Mucosa of stomach (tissue), 1 donor: Measurements from ENCODE around the gene RWDD2A.
A peak's percentile ranks its signal among the peaks of the same experiment; 100 is the strongest.

Source experiments
- H3K27me3 ChIP-seq: one replicate; pipeline ENCODE4 v1.7.0; 2013; ENCODE audit warnings: mild to moderate bottlenecking, low read length; ENCODE audit not compliant: control insufficient read depth, insufficient read depth
- H3K36me3 ChIP-seq: one replicate; pipeline ENCODE4 v1.7.0; 2013; ENCODE audit warnings: low read length; ENCODE audit not compliant: control insufficient read depth, insufficient read depth
- H3K4me1 ChIP-seq: one replicate; pipeline ENCODE4 v1.7.0; 2013; ENCODE audit warnings: mild to moderate bottlenecking, low read length; ENCODE audit not compliant: control insufficient read depth, insufficient read depth
- H3K4me3 ChIP-seq: one replicate; pipeline ENCODE4 v1.7.0; 2013; ENCODE audit warnings: low read length
- H3K9ac ChIP-seq: one replicate; pipeline ENCODE4 v1.7.0; 2013; ENCODE audit warnings: mild to moderate bottlenecking, low read length, moderate library complexity
- H3K9me3 ChIP-seq: one replicate; pipeline ENCODE4 v1.7.0; 2013; ENCODE audit warnings: mild to moderate bottlenecking, low read length, moderate library complexity; ENCODE audit not compliant: control insufficient read depth
- donor health status: Pancreatic carcinoma.

Gene RWDD2A

DNA sequence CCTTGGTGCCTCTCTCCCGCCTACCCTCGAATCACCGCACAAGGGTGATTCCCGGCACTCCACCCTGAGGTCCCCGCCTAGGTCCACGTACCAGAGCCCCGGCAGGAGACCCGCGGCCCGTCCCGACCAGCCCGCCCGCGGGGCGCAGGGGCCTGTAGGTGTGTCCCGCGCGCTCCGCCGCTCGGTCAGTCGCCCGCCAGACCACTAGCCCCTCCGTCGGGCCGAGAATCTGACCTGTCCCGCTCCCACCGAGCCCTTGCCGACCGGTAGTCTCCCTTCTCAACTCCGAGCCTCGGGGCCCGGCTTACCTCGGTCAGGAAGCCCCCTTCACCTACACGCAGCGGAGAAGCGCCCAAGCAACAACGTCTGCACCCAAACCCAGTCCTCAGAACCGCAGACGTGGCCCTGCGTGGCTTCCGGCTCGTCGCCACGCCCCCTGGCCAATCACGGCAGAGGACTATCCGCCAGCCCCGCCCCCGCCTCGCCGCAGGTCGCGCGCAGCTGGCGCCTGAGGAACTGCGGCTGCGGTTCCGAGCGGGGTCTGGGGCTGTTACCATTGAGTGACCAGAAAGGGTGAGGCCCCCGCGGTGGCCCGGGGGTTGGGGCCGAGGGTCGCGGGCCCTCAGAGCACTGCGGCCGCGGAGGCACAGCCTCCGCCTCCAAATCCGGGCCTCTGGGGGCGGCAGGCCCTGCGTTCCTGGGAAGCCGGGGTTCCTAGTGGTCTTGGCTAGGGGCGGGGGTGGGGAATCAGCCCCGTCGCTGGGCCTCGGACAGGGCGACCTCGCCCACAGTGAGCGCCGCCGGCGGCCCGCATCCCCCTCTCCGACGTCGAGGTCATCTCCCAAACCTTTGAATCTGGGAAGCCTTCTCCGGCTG is at the start of gene RWDD2A, which contains the start of gene PGM3:
RWDD2A (plus strand) TSS at position 487 of the 876 bp plus-strand sequence. CDS start 1,095 bp downstream, outside the sequence.
PGM3 (minus strand) TSS at position 395 of the 876 bp plus-strand sequence. CDS start 2,253 bp downstream, outside the sequence.
- Histone ChIP-seq H3K4me3 (peak within 1 kb of the TSS; percentile 93), H3K36me3 (no peaks in the 10 kb centered on the region), H3K9ac (peak within 1 kb of the TSS; percentile 88), H3K4me1 (peaks cover 23% of the 10 kb centered on the region), H3K9me3 (no peaks in the 10 kb centered on the region), H3K27me3 (no peaks in the 10 kb centered on the region)

GRCh38 chr6:83151114-83151513 is 42.0 kb upstream of the RWDD2A start:
- no peaks in the 10 kb centered on the region for H3K9me3 ChIP-seq
- H3K4me1 ChIP-seq, result no peaks in the 10 kb centered on the region
- no peaks in the 10 kb centered on the region for H3K36me3 ChIP-seq

DNA sequence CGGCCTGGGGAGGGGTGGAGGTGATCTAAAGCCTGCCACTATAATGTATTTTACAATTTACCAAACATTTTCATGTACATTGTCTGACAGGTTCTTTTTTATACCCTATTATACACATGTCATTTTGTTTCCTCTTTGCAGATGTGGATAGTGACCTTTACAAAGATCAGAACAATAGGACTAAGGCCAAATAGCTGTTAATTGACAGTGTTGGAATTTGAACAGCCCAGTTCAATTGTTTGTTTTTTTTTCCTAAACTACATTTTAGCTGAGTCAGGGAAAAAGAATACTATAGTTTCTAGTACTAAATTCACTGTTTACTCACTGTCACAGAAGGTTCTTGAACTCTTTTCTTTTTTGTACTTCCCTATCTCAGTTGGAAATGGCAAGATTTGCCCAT is 40.2 kb upstream of the RWDD2A start:
- Histone ChIP-seq H3K27me3 (no peaks in the 10 kb centered on the region), H3K9me3 (no peaks in the 10 kb centered on the region), H3K9ac (no peak overlapping the region), H3K4me3 (no peak overlapping the region), H3K36me3 (no peaks in the 10 kb centered on the region), H3K4me1 (no peaks in the 10 kb centered on the region)

More at GRCh38 chr6:83151114-83151513, 42.0 kb upstream of the RWDD2A start:
- Histone ChIP-seq H3K27me3 (no peaks in the 10 kb centered on the region), H3K4me3 (no peak overlapping the region), H3K9ac (no peak overlapping the region)

- Histone ChIP-seq H3K4me3 (no peak overlapping the region), H3K9ac (no peak overlapping the region), H3K27me3 (no peaks in the 10 kb centered on the region), H3K36me3 (no peaks in the 10 kb centered on the region), H3K9me3 (no peaks in the 10 kb centered on the region), H3K4me1 (no peaks in the 10 kb centered on the region)
Observed at GRCh38 chr6:83153883-83154521, 39.2 kb upstream of the RWDD2A start.

GRCh38 chr6:83155794-83156193 is 37.4 kb upstream of the RWDD2A start:
- Histone ChIP-seq H3K4me3 (no peak overlapping the region), H3K36me3 (no peaks in the 10 kb centered on the region)

DNA sequence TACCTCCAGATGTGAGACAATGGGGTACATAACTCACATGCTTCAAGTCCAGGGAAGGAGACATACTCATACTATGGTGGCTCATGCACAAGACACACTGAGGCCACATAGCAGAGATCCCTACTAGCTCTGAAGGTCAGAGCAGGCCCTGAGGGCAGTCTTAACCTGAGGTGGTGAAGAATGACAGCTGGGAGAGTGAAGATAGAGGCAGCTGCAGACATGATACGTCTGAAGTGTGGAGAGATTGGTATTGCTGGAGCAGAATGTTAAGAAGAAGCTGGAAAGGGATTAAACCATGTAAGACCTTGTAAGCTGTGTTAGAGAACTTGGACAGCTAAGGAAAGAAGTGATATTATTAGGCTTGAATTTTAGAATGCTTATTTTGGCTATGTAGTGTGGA is 33.0 kb upstream of the RWDD2A start:
- Histone ChIP-seq H3K9ac (no peak overlapping the region), H3K9me3 (no peaks in the 10 kb centered on the region), H3K4me1 (no peaks in the 10 kb centered on the region), H3K36me3 (no peaks in the 10 kb centered on the region), H3K27me3 (no peaks in the 10 kb centered on the region), H3K4me3 (no peak overlapping the region)

More at GRCh38 chr6:83155794-83156193, 37.4 kb upstream of the RWDD2A start:
- H3K4me1 ChIP-seq, result no peaks in the 10 kb centered on the region
- H3K9ac ChIP-seq, result no peak overlapping the region
- no peaks in the 10 kb centered on the region for H3K27me3 ChIP-seq
- no peaks in the 10 kb centered on the region for H3K9me3 ChIP-seq

- H3K4me3 ChIP-seq, result no peak overlapping the region
- no peaks in the 10 kb centered on the region for H3K4me1 ChIP-seq
- H3K36me3 ChIP-seq, result no peaks in the 10 kb centered on the region
- H3K9ac ChIP-seq, result no peak overlapping the region
- H3K27me3 ChIP-seq, result no peaks in the 10 kb centered on the region
- no peaks in the 10 kb centered on the region for H3K9me3 ChIP-seq
Observed at GRCh38 chr6:83167726-83168278, 25.4 kb upstream of the RWDD2A start.

GRCh38 chr6:83168556-83168955 is 24.6 kb upstream of the RWDD2A start:
- no peak overlapping the region for H3K4me3 ChIP-seq
- H3K4me1 ChIP-seq, result no peaks in the 10 kb centered on the region
- H3K9ac ChIP-seq, result no peak overlapping the region
- H3K27me3 ChIP-seq, result no peaks in the 10 kb centered on the region
- no peaks in the 10 kb centered on the region for H3K9me3 ChIP-seq
- H3K36me3 ChIP-seq, result no peaks in the 10 kb centered on the region

- Histone ChIP-seq H3K9ac (no peak overlapping the region), H3K36me3 (no peaks in the 10 kb centered on the region), H3K9me3 (no peaks in the 10 kb centered on the region), H3K4me1 (no peaks in the 10 kb centered on the region), H3K4me3 (no peak overlapping the region), H3K27me3 (no peaks in the 10 kb centered on the region)
Observed at GRCh38 chr6:83169106-83169505, 24.1 kb upstream of the RWDD2A start.

GRCh38 chr6:83169511-83169910 is 23.6 kb upstream of the RWDD2A start:
- Histone ChIP-seq H3K27me3 (no peaks in the 10 kb centered on the region), H3K9ac (no peak overlapping the region), H3K4me3 (no peak overlapping the region), H3K36me3 (no peaks in the 10 kb centered on the region), H3K9me3 (no peaks in the 10 kb centered on the region), H3K4me1 (no peaks in the 10 kb centered on the region)

DNA sequence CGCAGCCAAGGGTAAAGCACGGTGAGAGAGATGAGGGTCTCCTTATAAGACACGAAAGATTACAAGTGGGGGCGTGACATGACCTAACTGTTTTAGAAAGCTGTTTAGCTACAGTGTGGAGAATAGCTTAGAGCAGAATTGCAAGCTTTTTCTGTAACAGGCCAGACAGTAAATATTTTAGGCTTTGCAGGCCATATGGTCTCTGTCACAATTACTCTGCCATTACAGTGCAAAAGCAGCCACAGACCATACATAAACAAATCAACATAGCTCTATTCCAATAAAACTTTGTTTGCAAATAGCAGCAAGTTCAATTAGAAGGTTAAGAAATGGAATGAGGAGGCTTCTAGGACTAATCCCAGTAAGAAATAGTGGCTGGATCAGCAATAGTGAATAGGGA is 16.9 kb upstream of the RWDD2A start:
- Histone ChIP-seq H3K27me3 (no peaks in the 10 kb centered on the region), H3K4me3 (no peak overlapping the region), H3K4me1 (no peaks in the 10 kb centered on the region), H3K36me3 (no peaks in the 10 kb centered on the region), H3K9me3 (no peaks in the 10 kb centered on the region), H3K9ac (no peak overlapping the region)

GRCh38 chr6:83180426-83180950 is 12.7 kb upstream of the RWDD2A start:
- Histone ChIP-seq H3K27me3 (no peaks in the 10 kb centered on the region), H3K4me1 (no peaks in the 10 kb centered on the region), H3K9me3 (no peaks in the 10 kb centered on the region), H3K36me3 (no peaks in the 10 kb centered on the region), H3K4me3 (no peak overlapping the region), H3K9ac (no peak overlapping the region)
